ENCODE measurements around the gene RPS27. TPM values are rescaled to one million over a fixed set of nuclear protein-coding genes. Genes with fewer than 3 reads are reported as not detected.

The RPS27 gene
- total and polyA plus RNA-seq, 2 of the 13 experiments (the other 11 are each of a cell fraction or from before 2014, with no cell fraction given): 3,737 to 9,964 TPM

DNA sequence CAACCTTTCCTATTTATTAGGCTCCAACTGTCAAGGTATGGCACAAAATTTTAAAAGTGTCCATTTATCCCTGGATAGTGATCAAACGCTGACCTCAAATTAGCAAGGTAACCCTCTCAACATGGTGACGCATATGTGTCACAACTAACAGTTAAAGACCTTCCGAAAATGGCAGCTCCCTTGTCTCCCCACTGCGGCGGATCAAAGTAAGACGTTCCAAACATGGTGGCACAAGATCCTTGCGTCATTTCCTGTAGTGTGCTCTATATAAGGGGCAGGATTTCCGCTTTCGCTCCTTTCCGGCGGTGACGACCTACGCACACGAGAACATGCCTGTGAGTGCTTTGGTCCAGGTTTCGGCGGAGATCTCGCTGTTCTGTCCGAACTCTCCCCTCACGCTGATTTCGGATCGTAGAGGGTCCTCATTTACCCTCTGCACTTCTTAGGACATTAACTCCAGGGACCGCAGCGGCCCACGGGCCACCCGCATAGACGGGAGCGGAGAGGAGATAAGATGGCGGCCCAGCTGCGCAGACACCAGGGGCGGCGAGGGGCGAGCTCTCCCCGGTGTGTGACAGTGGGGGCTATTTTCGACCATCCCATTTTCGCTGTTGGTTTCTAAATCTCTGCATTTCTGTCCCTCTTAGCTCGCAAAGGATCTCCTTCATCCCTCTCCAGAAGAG lies at the start of gene RPS27 (continued):
- TF ChIP-seq MAFK (conservative IDR thresholded peaks at IDR 0.05 in 1 of 2, IDR thresholded peaks at IDR 0.05 in 1 of 2; ENCODE audit: low read length in 2 of 2) (no peak), SOX6 (IDR thresholded peaks at IDR 0.05) (no peak), SOX6 (CRISPR knock-in tag; IDR thresholded peaks at IDR 0.05) (peak; percentile 15; the same call in 1 of the 2 replicates), GFI1 (CRISPR knock-in tag; IDR thresholded peaks at IDR 0.05; ENCODE audit: borderline replicate concordance) (no peak), YY1 (IDR thresholded peaks at IDR 0.05; ENCODE audit: insufficient read depth, insufficient replicate concordance, low read depth, low read length) (peak; percentile 98), BRCA1 (CRISPR knock-in tag; IDR thresholded peaks at IDR 0.05) (no peak), MXI1 (IDR thresholded peaks at IDR 0.05; ENCODE audit: borderline replicate concordance, low read depth, low read length) (peak; percentile 86; the same call in 2 of the 3 replicates), ZNF776 (CRISPR knock-in tag; IDR thresholded peaks at IDR 0.05) (no peak), PTBP1 (IDR thresholded peaks at IDR 0.05; ENCODE audit: low read depth, low read length, poor library complexity, severe bottlenecking) (no peak), SNAPC2 (CRISPR knock-in tag; IDR thresholded peaks at IDR 0.05) (0 out of 2 replicates have a peak, but pooled peaks have one; percentile 29), ATF1 (CRISPR knock-in tag; IDR thresholded peaks at IDR 0.05) (peak; percentile 96), HNF4A (CRISPR knock-in tag; IDR thresholded peaks at IDR 0.05) (0 out of 2 replicates have a peak, but pooled peaks have one; percentile 11), ZNF382 (CRISPR knock-in tag; IDR thresholded peaks at IDR 0.05; ENCODE audit: borderline replicate concordance) (no peak), ZNF333 (CRISPR knock-in tag; IDR thresholded peaks at IDR 0.05; ENCODE audit: borderline replicate concordance) (no peak), KDM5B (CRISPR knock-in tag; IDR thresholded peaks at IDR 0.05; ENCODE audit: borderline replicate concordance) (peak; percentile 55; the same call in 1 of the 2 replicates), EHMT2 (IDR thresholded peaks at IDR 0.05; ENCODE audit: borderline replicate concordance, low read depth, low read length) (no peak), HHEX (CRISPR knock-in tag; IDR thresholded peaks at IDR 0.05) (no peak), SRSF9 (IDR thresholded peaks at IDR 0.05; ENCODE audit: borderline replicate concordance, insufficient read depth, low read depth, low read length, poor library complexity, severe bottlenecking) (no peak), PAF1 (CRISPR knock-in tag; IDR thresholded peaks at IDR 0.05) (no peak), TMF1 (CRISPR knock-in tag; IDR thresholded peaks at IDR 0.05; ENCODE audit: low read depth) (no peak), ATAD3A (CRISPR knock-in tag; IDR thresholded peaks at IDR 0.05) (no peak)
- TF ChIP-seq, protein P1, sequence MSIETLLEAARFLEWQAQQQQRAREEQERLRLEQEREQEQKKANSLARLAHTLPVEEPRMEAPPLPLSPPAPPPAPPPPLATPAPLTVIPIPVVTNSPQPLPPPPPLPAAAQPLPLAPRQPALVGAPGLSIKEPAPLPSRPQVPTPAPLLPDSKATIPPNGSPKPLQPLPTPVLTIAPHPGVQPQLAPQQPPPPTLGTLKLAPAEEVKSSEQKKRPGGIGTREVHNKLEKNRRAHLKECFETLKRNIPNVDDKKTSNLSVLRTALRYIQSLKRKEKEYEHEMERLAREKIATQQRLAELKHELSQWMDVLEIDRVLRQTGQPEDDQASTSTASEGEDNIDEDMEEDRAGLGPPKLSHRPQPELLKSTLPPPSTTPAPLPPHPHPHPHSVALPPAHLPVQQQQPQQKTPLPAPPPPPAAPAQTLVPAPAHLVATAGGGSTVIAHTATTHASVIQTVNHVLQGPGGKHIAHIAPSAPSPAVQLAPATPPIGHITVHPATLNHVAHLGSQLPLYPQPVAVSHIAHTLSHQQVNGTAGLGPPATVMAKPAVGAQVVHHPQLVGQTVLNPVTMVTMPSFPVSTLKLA (IDR thresholded peaks at IDR 0.05): no peak
- TF ChIP-seq, protein P2, sequence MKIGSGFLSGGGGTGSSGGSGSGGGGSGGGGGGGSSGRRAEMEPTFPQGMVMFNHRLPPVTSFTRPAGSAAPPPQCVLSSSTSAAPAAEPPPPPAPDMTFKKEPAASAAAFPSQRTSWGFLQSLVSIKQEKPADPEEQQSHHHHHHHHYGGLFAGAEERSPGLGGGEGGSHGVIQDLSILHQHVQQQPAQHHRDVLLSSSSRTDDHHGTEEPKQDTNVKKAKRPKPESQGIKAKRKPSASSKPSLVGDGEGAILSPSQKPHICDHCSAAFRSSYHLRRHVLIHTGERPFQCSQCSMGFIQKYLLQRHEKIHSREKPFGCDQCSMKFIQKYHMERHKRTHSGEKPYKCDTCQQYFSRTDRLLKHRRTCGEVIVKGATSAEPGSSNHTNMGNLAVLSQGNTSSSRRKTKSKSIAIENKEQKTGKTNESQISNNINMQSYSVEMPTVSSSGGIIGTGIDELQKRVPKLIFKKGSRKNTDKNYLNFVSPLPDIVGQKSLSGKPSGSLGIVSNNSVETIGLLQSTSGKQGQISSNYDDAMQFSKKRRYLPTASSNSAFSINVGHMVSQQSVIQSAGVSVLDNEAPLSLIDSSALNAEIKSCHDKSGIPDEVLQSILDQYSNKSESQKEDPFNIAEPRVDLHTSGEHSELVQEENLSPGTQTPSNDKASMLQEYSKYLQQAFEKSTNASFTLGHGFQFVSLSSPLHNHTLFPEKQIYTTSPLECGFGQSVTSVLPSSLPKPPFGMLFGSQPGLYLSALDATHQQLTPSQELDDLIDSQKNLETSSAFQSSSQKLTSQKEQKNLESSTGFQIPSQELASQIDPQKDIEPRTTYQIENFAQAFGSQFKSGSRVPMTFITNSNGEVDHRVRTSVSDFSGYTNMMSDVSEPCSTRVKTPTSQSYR (CRISPR knock-in tag; IDR thresholded peaks at IDR 0.05; ENCODE audit: borderline replicate concordance): 0 out of 2 replicates have a peak, but pooled peaks have one; percentile 46
- TF ChIP-seq, protein P3, sequence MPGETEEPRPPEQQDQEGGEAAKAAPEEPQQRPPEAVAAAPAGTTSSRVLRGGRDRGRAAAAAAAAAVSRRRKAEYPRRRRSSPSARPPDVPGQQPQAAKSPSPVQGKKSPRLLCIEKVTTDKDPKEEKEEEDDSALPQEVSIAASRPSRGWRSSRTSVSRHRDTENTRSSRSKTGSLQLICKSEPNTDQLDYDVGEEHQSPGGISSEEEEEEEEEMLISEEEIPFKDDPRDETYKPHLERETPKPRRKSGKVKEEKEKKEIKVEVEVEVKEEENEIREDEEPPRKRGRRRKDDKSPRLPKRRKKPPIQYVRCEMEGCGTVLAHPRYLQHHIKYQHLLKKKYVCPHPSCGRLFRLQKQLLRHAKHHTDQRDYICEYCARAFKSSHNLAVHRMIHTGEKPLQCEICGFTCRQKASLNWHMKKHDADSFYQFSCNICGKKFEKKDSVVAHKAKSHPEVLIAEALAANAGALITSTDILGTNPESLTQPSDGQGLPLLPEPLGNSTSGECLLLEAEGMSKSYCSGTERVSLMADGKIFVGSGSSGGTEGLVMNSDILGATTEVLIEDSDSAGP (CRISPR knock-in tag; IDR thresholded peaks at IDR 0.05; ENCODE audit: borderline replicate concordance): peak; percentile 69
- TF ChIP-seq, protein P4, sequence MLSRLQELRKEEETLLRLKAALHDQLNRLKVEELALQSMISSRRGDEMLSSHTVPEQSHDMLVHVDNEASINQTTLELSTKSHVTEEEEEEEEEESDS (CRISPR knock-in tag; IDR thresholded peaks at IDR 0.05; ENCODE audit: borderline replicate concordance): no peak
